AG04449 (cell line): ENCODE measurements around the gene RAB26.

Source experiments
- CTCF ChIA-PET: fragments of 350-600 bp; formaldehyde crosslinking; extraction: SDS; loops from one replicate; lab custom pipeline; 2021; ENCODE audit warnings: antibody characterized with exemption; lab: Yijun Ruan, JAX
- POLR2A ChIA-PET: fragments of 400-600, 350-600 bp; formaldehyde crosslinking; extraction: SDS; loops from one replicate; lab custom pipeline; 2020; ENCODE audit warnings: antibody characterized with exemption, inconsistent platforms; lab: Yijun Ruan, JAX
- DNase-seq: peaks from one replicate; pipeline ENCODE4 v3.0.0-alpha.2; 2010; ENCODE audit warnings: low read depth, low spot score
- H3K4me3 ChIP-seq: 2 replicates; pipeline ENCODE4 v1.5.1; 2011; ENCODE audit warnings: low read depth, mild to moderate bottlenecking, control low read depth, low read length
- CTCF ChIP-seq: IDR thresholded peaks from one replicate; pipeline ENCODE4 v1.5.1; 2011; ENCODE audit warnings: mild to moderate bottlenecking, moderate library complexity, low read length, control low read depth, inconsistent platforms; ENCODE audit not compliant: insufficient read depth; ENCODE audit errors: missing control alignments

Gene RAB26

GRCh38 chr16:2172688-2173335 is 24.4 kb downstream of the RAB26 start:
- no peak for TF ChIP-seq CTCF
- DNase-seq: no peak
- no peak overlapping the region for H3K4me3 ChIP-seq
- CTCF ChIA-PET: no interaction called here
- POLR2A ChIA-PET: interaction anchor here (1.2 kb wide), 1 partner anchor 17 kb away, joined by 4 read pairs; the partner anchor contains the start of gene TRAF7

GRCh38 chr16:2173366-2173765 is 24.9 kb downstream of the RAB26 start:
- no peak for DNase-seq
- H3K4me3 ChIP-seq: no peak overlapping the region
- ChIA-PET CTCF (no interaction called here), POLR2A (interaction anchor here (1.2 kb wide), 1 partner anchor 18 kb away, joined by 4 read pairs; the partner anchor contains the start of gene TRAF7)
- TF ChIP-seq CTCF: no peak

- no peak for DNase-seq
- H3K4me3 ChIP-seq: no peak overlapping the region
- no peak for TF ChIP-seq CTCF
- CTCF ChIA-PET: no interaction called here
- POLR2A ChIA-PET: interaction anchor here (1.2 kb wide), 1 partner anchor 18 kb away, joined by 3 read pairs; the partner anchor contains the start of gene TRAF7
Observed at GRCh38 chr16:2173916-2174315, 25.5 kb downstream of the RAB26 start.

- H3K4me3 ChIP-seq: no peak overlapping the region
- DNase-seq: no peak
- ChIA-PET POLR2A (interaction anchor here (1.2 kb wide), 1 partner anchor 19 kb away, joined by 3 read pairs; the partner anchor contains the start of gene TRAF7), CTCF (interaction anchor here (1.2 kb wide), 1 partner anchor 10 kb away, joined by 3 read pairs; no protein-coding TSS in a partner anchor)
- TF ChIP-seq CTCF: no peak
Observed at GRCh38 chr16:2174396-2175131, 26.1 kb downstream of the RAB26 start.

- no peak overlapping the region for H3K4me3 ChIP-seq
- ChIA-PET CTCF (interaction anchor here (1.2 kb wide), 1 partner anchor 10 kb away, joined by 3 read pairs; no protein-coding TSS in a partner anchor), POLR2A (no interaction called here)
- TF ChIP-seq CTCF: no peak
- no peak for DNase-seq
Observed at GRCh38 chr16:2175454-2175853, 27.0 kb downstream of the RAB26 start.

DNA sequence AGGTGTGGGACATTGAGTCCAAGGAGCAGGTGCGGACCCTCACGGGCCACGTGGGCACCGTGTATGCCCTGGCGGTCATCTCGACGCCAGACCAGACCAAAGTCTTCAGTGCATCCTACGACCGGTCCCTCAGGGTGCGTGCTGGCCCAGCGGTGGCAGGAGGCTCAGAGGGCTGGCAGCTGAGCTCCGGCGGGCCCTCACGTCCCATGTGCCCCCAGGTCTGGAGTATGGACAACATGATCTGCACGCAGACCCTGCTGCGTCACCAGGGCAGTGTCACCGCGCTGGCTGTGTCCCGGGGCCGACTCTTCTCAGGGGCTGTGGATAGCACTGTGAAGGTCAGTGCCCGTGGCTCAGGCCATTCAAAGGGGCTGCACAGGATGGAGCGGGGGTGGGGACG is 27.6 kb downstream of the RAB26 start:
- ChIA-PET POLR2A (no interaction called here), CTCF (no interaction called here)
- no peak for DNase-seq
- H3K4me3 ChIP-seq: no peak overlapping the region
- no peak for TF ChIP-seq CTCF
